ENCODE data around the gene SYT5. TPM values are rescaled to one million over a fixed set of nuclear protein-coding genes. Genes with fewer than 3 reads are reported as not detected.
A peak's percentile ranks its signal among the peaks of the same experiment; 100 is the strongest.

The SYT5 gene
- total and polyA plus RNA-seq, 2 experiments from 2014 or later = 0.98 to 1.4 TPM

DNA sequence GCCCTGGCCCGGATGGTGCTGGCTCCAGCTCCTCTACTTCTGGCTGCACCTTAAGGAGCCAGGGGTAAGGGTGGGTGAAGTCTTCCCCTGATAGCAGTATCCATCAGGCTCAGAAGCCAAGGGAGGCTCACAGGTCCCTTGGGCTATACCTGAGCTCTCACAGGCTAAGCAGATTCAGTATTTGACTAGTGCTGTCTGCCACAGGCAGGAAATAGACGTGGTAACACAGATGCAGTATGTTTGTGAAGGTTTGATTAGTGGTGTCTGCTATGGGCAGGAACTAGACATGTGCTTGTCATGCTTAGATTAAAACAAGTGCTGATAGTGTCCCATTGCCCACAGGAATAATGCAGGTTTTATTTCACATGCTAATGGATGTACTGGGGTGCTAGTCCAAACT lies 4.0 kb downstream of the SYT5 start:
- H3K27me3 ChIP-seq = peaks cover 73% of the 10 kb centered on the region
- DNase-seq (ENCODE audit: low spot score) = no peak
- no peaks in the 10 kb centered on the region for H4K20me1 ChIP-seq (ENCODE audit: insufficient read depth, poor library complexity, severe bottlenecking)
- H2AFZ ChIP-seq = no peak overlapping the region
- H3K9me2 ChIP-seq (replicated peaks; ENCODE audit: insufficient read depth) = no peaks in the 10 kb centered on the region
- peaks cover 23% of the 10 kb centered on the region for H3K4me1 ChIP-seq (ENCODE audit: insufficient read depth)
- H3K4me2 ChIP-seq = no peak overlapping the region
- TF ChIP-seq EZH2 (IDR thresholded peaks at IDR 0.05; ENCODE audit: borderline replicate concordance) (no peak), EZH2phosphoT487 (IDR thresholded peaks at IDR 0.05; ENCODE audit: low read depth, severe bottlenecking, unreplicated experiment) (no peak)
- TF ChIP-seq, protein P1, sequence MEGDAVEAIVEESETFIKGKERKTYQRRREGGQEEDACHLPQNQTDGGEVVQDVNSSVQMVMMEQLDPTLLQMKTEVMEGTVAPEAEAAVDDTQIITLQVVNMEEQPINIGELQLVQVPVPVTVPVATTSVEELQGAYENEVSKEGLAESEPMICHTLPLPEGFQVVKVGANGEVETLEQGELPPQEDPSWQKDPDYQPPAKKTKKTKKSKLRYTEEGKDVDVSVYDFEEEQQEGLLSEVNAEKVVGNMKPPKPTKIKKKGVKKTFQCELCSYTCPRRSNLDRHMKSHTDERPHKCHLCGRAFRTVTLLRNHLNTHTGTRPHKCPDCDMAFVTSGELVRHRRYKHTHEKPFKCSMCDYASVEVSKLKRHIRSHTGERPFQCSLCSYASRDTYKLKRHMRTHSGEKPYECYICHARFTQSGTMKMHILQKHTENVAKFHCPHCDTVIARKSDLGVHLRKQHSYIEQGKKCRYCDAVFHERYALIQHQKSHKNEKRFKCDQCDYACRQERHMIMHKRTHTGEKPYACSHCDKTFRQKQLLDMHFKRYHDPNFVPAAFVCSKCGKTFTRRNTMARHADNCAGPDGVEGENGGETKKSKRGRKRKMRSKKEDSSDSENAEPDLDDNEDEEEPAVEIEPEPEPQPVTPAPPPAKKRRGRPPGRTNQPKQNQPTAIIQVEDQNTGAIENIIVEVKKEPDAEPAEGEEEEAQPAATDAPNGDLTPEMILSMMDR (IDR thresholded peaks at IDR 0.05; ENCODE audit: poor library complexity) = no peak
- H3K27ac ChIP-seq = no peak overlapping the region
- no peaks in the 10 kb centered on the region for H3K79me2 ChIP-seq
- no peaks in the 10 kb centered on the region for H3K9me3 ChIP-seq (ENCODE audit: low read depth)
- H3K36me3 ChIP-seq (replicated peaks; ENCODE audit: insufficient read depth, low read depth) = no peaks in the 10 kb centered on the region
- no peak overlapping the region for H3K4me3 ChIP-seq
- WGBS (ENCODE audit: low lambda C conversion rate, missing lambda C conversion rate) = 39% methylated on average over 2 of the region's 2 CpGs

DNA sequence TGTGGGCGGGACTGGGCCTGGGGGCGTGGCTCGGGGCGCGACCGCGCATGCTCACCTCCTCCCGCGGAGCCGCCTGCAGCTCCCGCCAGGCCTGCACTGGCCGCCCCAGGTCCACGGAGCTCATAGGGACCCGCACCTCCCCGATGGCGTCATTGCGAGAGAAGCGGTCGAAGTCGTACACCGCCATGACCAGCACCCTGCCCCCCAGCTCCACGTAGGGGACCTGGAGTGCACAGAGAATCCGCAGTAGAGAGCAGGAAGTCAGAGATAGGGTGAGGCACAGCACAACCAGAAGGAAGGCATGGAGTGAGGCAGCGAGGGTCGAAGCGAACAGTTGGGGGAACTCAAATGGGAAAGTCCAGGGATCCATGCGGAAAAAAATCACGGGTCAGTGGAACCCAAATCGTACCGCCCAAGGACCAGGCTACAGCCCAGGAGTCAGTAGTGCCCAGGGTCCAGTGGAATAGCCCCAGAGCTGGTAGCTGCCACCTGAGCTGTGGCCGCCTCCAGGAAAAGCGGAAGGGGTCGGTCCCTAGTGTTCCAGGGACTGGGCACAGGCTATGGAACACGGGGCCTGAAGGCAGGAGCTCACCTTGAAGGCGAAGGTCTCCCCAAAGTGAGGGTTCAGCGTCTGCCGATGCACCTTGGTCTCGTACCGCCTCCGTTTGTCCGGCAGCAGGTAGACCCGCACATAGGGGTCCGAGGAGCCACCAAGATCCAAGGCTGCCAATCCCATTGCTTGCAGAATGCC lies 4.8 kb downstream of the SYT5 start:
- Histone ChIP-seq H3K27ac (no peak overlapping the region), H3K4me2 (no peak overlapping the region), H2AFZ (no peak overlapping the region), H3K4me3 (no peak overlapping the region), H3K4me1 (ENCODE audit: insufficient read depth) (peaks cover 23% of the 10 kb centered on the region), H3K27me3 (peaks cover 73% of the 10 kb centered on the region), H3K9me2 (replicated peaks; ENCODE audit: insufficient read depth) (no peaks in the 10 kb centered on the region), H4K20me1 (ENCODE audit: insufficient read depth, poor library complexity, severe bottlenecking) (no peaks in the 10 kb centered on the region), H3K79me2 (no peaks in the 10 kb centered on the region), H3K36me3 (replicated peaks; ENCODE audit: insufficient read depth, low read depth) (no peaks in the 10 kb centered on the region), H3K9me3 (ENCODE audit: low read depth) (no peaks in the 10 kb centered on the region)
- no peak for TF ChIP-seq EZH2phosphoT487 (IDR thresholded peaks at IDR 0.05; ENCODE audit: low read depth, severe bottlenecking, unreplicated experiment)
- TF ChIP-seq, protein P1 (IDR thresholded peaks at IDR 0.05; ENCODE audit: poor library complexity) = no peak
- no peak for TF ChIP-seq EZH2 (IDR thresholded peaks at IDR 0.05; ENCODE audit: borderline replicate concordance)
- no peak for DNase-seq (ENCODE audit: low spot score)
- 84% methylated on average over 43 of the region's 43 CpGs for WGBS (ENCODE audit: low lambda C conversion rate, missing lambda C conversion rate)

DNA sequence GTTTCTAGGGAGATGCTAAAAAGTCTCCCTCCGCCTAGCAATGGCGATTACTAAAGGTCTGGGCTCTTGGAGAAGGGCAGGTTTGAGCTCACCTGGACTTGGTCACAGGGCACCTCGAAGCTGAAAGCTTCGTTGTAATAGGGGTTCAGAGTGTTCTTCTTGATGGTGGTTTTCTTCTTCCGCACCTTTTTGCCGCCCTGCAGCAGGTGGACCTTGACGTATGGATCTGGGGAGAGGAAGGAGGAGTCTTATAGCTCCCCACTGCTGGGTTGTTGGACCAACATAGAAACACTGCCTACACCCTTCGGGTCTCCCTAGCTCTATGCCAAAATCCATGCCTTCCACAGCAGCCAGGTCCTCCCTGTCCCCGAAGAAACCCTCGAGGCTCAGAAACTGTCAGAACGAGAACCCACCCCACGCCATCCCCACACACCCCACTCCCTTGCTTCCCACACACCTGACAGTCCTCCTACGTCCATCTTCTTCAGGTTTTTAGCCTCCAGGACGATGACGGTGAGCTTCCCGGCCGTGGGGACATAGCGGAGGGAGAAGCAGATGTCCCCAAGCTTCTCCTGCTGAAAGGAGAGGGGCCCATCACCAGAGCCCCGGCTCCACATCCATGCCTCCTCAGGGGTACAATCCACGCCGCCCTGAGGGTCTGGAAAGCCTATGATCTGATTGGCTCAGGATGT lies 5.5 kb downstream of the SYT5 start:
- 75% methylated on average over 21 of the region's 21 CpGs for WGBS (ENCODE audit: low lambda C conversion rate, missing lambda C conversion rate)
- no peaks in the 10 kb centered on the region for H4K20me1 ChIP-seq (ENCODE audit: insufficient read depth, poor library complexity, severe bottlenecking)
- H3K79me2 ChIP-seq = no peaks in the 10 kb centered on the region
- peaks cover 76% of the 10 kb centered on the region for H3K27me3 ChIP-seq
- no peak overlapping the region for H3K4me3 ChIP-seq
- H3K4me2 ChIP-seq = peak overlapping the region; percentile 88
- TF ChIP-seq EZH2phosphoT487 (IDR thresholded peaks at IDR 0.05; ENCODE audit: low read depth, severe bottlenecking, unreplicated experiment) (no peak), EZH2 (IDR thresholded peaks at IDR 0.05; ENCODE audit: borderline replicate concordance) (no peak)
- TF ChIP-seq, protein P1 (IDR thresholded peaks at IDR 0.05; ENCODE audit: poor library complexity) = no peak
- no peak overlapping the region for H2AFZ ChIP-seq
- DNase-seq (ENCODE audit: low spot score) = no peak
- no peak overlapping the region for H3K27ac ChIP-seq
- no peaks in the 10 kb centered on the region for H3K36me3 ChIP-seq (replicated peaks; ENCODE audit: insufficient read depth, low read depth)
- H3K4me1 ChIP-seq (ENCODE audit: insufficient read depth) = peaks cover 16% of the 10 kb centered on the region
- no peaks in the 10 kb centered on the region for H3K9me3 ChIP-seq (ENCODE audit: low read depth)
- H3K9me2 ChIP-seq (replicated peaks; ENCODE audit: insufficient read depth) = no peaks in the 10 kb centered on the region

Measured in hepatocyte (in vitro differentiated cells).